ENCODE results near the gene TGM5. TPM values are rescaled to one million over a fixed set of nuclear protein-coding genes. Genes with fewer than 3 reads are reported as not detected.

TGM5 gene
- polyA plus RNA-seq, 1 donor, result not detected

GRCh38 chr15:43190178-43190577 is 76.5 kb downstream of the TGM5 start:
- no peak for DNase-seq

- no peak for DNase-seq
These were observed 77.4 kb downstream of the TGM5 start for GRCh38 chr15:43189296-43189695.

- peak; percentile 26 for DNase-seq
These were observed 79.1 kb downstream of the TGM5 start for GRCh38 chr15:43187544-43188155.

- DNase-seq, result peak; percentile 18
These were observed 80.8 kb downstream of the TGM5 start for GRCh38 chr15:43186003-43186353.

- peak; percentile 60 for DNase-seq
These were observed 81.3 kb downstream of the TGM5 start, which contains the start of gene CCNDBP1 for GRCh38 chr15:43185157-43186002. Gene CCNDBP1 (plus strand): TSS chr15:43185403. CDS start chr15:43185499, 96 bp downstream.

GRCh38 chr15:43184407-43185124 is 82.2 kb downstream of the TGM5 start:
- no peak for DNase-seq

GRCh38 chr15:43183270-43183669 is 83.5 kb downstream of the TGM5 start:
- no peak for DNase-seq

Other genes starting within 250 kb of the TGM5 start
- gene UBR1, start 160.9 kb downstream of the TGM5 start, polyA plus RNA-seq (ENCODE audit: insufficient read length), result 29.4 TPM
- 18.1 TPM for gene TMEM62, start 133.3 kb downstream of the TGM5 start, polyA plus RNA-seq (ENCODE audit: insufficient read length)
- 49.2 TPM for gene CCNDBP1, start 81.5 kb downstream of the TGM5 start, polyA plus RNA-seq (ENCODE audit: insufficient read length)
- 0.80 TPM for gene EPB42, start 45.9 kb downstream of the TGM5 start, polyA plus RNA-seq (ENCODE audit: insufficient read length)
- not detected for gene TGM7, start 35.3 kb upstream of the TGM5 start, polyA plus RNA-seq (ENCODE audit: insufficient read length)
- 12.9 TPM for gene LCMT2, start 63.6 kb upstream of the TGM5 start, polyA plus RNA-seq (ENCODE audit: insufficient read length)
- gene ZSCAN29, start 104.1 kb upstream of the TGM5 start, polyA plus RNA-seq (ENCODE audit: insufficient read length), result 36.0 TPM
- 29.7 TPM for gene TUBGCP4, start 104.2 kb upstream of the TGM5 start, polyA plus RNA-seq (ENCODE audit: insufficient read length)
- 110 TPM for gene TP53BP1, start 226.2 kb upstream of the TGM5 start, polyA plus RNA-seq (ENCODE audit: insufficient read length)

All from left kidney (tissue), 2 donors.